Measurements from ENCODE around the gene MARS1.

MARS1 gene

DNA sequence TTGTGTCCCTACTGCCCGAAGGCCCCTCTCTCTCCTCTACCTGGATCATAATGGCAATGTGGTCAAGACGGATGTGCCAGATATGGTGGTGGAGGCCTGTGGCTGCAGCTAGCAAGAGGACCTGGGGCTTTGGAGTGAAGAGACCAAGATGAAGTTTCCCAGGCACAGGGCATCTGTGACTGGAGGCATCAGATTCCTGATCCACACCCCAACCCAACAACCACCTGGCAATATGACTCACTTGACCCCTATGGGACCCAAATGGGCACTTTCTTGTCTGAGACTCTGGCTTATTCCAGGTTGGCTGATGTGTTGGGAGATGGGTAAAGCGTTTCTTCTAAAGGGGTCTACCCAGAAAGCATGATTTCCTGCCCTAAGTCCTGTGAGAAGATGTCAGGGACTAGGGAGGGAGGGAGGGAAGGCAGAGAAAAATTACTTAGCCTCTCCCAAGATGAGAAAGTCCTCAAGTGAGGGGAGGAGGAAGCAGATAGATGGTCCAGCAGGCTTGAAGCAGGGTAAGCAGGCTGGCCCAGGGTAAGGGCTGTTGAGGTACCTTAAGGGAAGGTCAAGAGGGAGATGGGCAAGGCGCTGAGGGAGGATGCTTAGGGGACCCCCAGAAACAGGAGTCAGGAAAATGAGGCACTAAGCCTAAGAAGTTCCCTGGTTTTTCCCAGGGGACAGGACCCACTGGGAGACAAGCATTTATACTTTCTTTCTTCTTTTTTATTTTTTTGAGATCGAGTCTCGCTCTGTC, 31.0 kb upstream of the MARS1 start:
- no peak for TF ChIP-seq SPI1 (IDR thresholded peaks at IDR 0.05; ENCODE audit: borderline replicate concordance, low read depth)
- TF ChIP-seq POLR2AphosphoS5 (IDR thresholded peaks at IDR 0.05; ENCODE audit: low read depth): no peak
- no peak for TF ChIP-seq GABPA (IDR thresholded peaks at IDR 0.05; ENCODE audit: low read depth)
- TF ChIP-seq REST (IDR thresholded peaks at IDR 0.05; ENCODE audit: insufficient replicate concordance, low read depth): no peak
- no peak for TF ChIP-seq CTCF (IDR thresholded peaks at IDR 0.05; ENCODE audit: insufficient read depth, low read length)
- Histone ChIP-seq H3K27me3 (ENCODE audit: insufficient read depth, poor library complexity, severe bottlenecking) (peaks cover 15% of the 10 kb centered on the region), H3K27ac (replicated peaks) (no peak overlapping the region), H3K4me3 (replicated peaks; ENCODE audit: insufficient read depth, low read length) (no peak overlapping the region)
- DNase-seq (ENCODE audit: low read depth in 1 of 2, low spot score in 1 of 2): no peak

- H3K4me3 ChIP-seq (replicated peaks; ENCODE audit: insufficient read depth, low read length): peak overlapping the region; percentile 60
- TF ChIP-seq REST (IDR thresholded peaks at IDR 0.05; ENCODE audit: insufficient replicate concordance, low read depth) (no peak), GABPA (IDR thresholded peaks at IDR 0.05; ENCODE audit: low read depth) (no peak)
- no peak for DNase-seq (ENCODE audit: low read depth in 1 of 2, low spot score in 1 of 2)
- H3K27ac ChIP-seq (replicated peaks): no peak overlapping the region
- H3K27me3 ChIP-seq (ENCODE audit: insufficient read depth, poor library complexity, severe bottlenecking): peaks cover 17% of the 10 kb centered on the region
Measured at GRCh38 chr12:57458665-57459054, 29.2 kb upstream of the MARS1 start.

- peak; percentile 76 for TF ChIP-seq CTCF (IDR thresholded peaks at IDR 0.05; ENCODE audit: insufficient read depth, low read length)
- TF ChIP-seq SPI1 (IDR thresholded peaks at IDR 0.05; ENCODE audit: borderline replicate concordance, low read depth): peak; percentile 17; the same call in 1 of the 2 replicates
- TF ChIP-seq GABPA (IDR thresholded peaks at IDR 0.05; ENCODE audit: low read depth): 0 out of 2 replicates have a peak, but pooled peaks have one; percentile 26
- TF ChIP-seq REST (IDR thresholded peaks at IDR 0.05; ENCODE audit: insufficient replicate concordance, low read depth): no peak
- no peak for TF ChIP-seq POLR2AphosphoS5 (IDR thresholded peaks at IDR 0.05; ENCODE audit: low read depth)
- peak; percentile 84 to 93 for DNase-seq (ENCODE audit: low read depth in 1 of 2, low spot score in 1 of 2)
- H3K4me3 ChIP-seq (replicated peaks; ENCODE audit: insufficient read depth, low read length): peak overlapping the region; percentile 60
- H3K27ac ChIP-seq (replicated peaks): no peak overlapping the region
- H3K27me3 ChIP-seq (ENCODE audit: insufficient read depth, poor library complexity, severe bottlenecking): peaks cover 17% of the 10 kb centered on the region
Measured at GRCh38 chr12:57459055-57459749, 28.7 kb upstream of the MARS1 start.

Measured in HL-60 (cell line).